HFFc6 (cell line): ENCODE results near the gene PEMT. TPM values are rescaled to one million over a fixed set of nuclear protein-coding genes. Genes with fewer than 3 reads are reported as not detected.
A peak's percentile ranks its signal among the peaks of the same experiment; 100 is the strongest.

Source experiments
- DNase-seq: peaks from one replicate; pipeline ENCODE4 v3.0.0-alpha.2; 2018
- H3K27ac Mint-ChIP-seq: 2 replicates; pipeline ENCODE4 v1.8.0; 2020; ENCODE audit warnings: mild to moderate bottlenecking, mixed read lengths
- H3K27me3 Mint-ChIP-seq: 2 replicates; pipeline ENCODE4 v1.8.0; 2021; ENCODE audit warnings: mild to moderate bottlenecking, moderate library complexity, mixed read lengths; ENCODE audit not compliant: insufficient read depth
- H3K36me3 Mint-ChIP-seq: 2 replicates; pipeline ENCODE4 v1.8.0; 2021; ENCODE audit warnings: low read depth, mixed read lengths
- H3K4me1 Mint-ChIP-seq: 2 replicates; pipeline ENCODE4 v1.8.0; 2020; ENCODE audit warnings: low read depth, mixed read lengths
- H3K4me3 Mint-ChIP-seq: 2 replicates; pipeline ENCODE4 v1.8.0; 2020; ENCODE audit warnings: mild to moderate bottlenecking, moderate library complexity, mixed read lengths
- H3K9me3 Mint-ChIP-seq: 2 replicates; pipeline ENCODE4 v1.8.0; 2020; ENCODE audit warnings: mild to moderate bottlenecking, mixed read lengths
- total RNA-seq, 6 experiments: library from RNA; stranded (reverse); fragmentation: NEBNext Ultra II Directional; extraction: Animal tissue kit (Norgen Biotek cat#: 25700); gene quantifications; 2 replicates in 1 of 6; 3 replicates in 5 of 6; pipeline ENCODE4 v1.2.3, GENCODE V29; 2021
- TF ChIP-seq, protein P1 (sequence below): fragments of 200-600 bp; sonication (generic); IDR thresholded peaks from 2 replicates; pipeline ENCODE4 v1.5.0; 2021; ENCODE audit warnings: antibody characterized with exemption, mild to moderate bottlenecking

PEMT gene
- total RNA-seq, 6 experiments from 2014 or later: 33.0 to 49.2 (median 44.0) TPM

DNA sequence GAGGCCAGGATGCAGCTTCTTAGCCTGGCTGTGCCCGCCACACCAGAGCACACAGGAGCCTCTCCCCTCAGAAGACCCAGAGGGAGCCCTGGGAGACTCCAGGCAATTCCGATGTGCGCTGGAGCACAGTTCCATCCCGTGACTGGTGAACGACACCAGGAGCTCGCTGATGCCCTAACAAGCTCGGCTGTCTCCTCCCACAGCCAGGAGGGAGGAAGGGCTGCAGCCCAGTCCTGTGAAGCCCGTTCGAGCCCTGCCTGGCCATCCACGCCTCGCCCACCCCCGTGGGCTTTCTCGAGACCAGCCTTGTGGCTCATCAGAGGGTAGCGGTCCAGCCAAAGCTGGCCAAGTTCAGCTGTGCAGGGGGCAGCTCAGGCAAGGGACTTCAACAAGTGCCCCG lies 73.5 kb downstream of the PEMT start:
- DNase-seq: no peak
- H3K27ac Mint-ChIP-seq: no peak overlapping the region
- H3K4me1 Mint-ChIP-seq: peaks cover 20% of the 10 kb centered on the region
- H3K27me3 Mint-ChIP-seq: no peaks in the 10 kb centered on the region
- TF ChIP-seq, protein P1, sequence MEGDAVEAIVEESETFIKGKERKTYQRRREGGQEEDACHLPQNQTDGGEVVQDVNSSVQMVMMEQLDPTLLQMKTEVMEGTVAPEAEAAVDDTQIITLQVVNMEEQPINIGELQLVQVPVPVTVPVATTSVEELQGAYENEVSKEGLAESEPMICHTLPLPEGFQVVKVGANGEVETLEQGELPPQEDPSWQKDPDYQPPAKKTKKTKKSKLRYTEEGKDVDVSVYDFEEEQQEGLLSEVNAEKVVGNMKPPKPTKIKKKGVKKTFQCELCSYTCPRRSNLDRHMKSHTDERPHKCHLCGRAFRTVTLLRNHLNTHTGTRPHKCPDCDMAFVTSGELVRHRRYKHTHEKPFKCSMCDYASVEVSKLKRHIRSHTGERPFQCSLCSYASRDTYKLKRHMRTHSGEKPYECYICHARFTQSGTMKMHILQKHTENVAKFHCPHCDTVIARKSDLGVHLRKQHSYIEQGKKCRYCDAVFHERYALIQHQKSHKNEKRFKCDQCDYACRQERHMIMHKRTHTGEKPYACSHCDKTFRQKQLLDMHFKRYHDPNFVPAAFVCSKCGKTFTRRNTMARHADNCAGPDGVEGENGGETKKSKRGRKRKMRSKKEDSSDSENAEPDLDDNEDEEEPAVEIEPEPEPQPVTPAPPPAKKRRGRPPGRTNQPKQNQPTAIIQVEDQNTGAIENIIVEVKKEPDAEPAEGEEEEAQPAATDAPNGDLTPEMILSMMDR: no peak
- H3K4me3 Mint-ChIP-seq: no peak overlapping the region
- no peaks in the 10 kb centered on the region for H3K36me3 Mint-ChIP-seq
- no peaks in the 10 kb centered on the region for H3K9me3 Mint-ChIP-seq

DNA sequence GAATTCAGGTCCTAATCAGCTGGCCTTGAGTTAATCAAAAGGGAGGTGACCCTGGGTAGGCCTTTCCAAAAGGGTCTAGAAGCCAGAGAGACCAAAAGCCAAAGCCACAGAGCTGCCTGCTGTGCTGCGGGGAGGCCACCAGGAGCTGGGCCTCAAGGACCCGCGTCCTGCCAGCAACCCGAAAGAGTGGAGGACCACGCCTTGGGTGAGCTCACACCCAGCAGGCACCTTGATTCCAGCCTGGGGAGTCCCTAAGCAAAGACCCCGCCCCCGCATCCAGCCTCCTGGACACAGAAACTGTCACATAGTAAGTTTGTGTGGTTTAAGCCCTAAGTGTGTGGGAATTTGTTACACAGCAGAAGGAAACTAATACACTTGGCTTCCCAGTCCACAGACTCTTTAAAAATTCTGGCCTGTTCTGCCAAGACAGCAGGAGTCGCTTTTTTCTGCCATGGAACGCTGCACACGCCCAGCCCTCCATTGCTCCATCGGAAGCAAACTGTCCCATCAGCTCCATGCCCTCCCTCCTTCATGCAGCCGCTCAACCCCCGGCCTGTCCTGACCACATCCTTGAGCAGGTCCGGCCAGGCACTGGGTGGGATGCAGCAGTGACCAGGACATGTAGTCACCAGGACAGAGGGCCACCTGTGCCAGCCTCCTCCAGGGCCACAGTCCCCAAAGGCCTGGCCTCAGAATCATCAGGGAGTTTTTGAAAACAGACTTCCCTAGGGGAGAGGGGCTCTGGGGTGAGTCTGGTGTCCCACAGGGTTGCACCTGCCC lies 74.4 kb downstream of the PEMT start:
- DNase-seq: no peak

DNA sequence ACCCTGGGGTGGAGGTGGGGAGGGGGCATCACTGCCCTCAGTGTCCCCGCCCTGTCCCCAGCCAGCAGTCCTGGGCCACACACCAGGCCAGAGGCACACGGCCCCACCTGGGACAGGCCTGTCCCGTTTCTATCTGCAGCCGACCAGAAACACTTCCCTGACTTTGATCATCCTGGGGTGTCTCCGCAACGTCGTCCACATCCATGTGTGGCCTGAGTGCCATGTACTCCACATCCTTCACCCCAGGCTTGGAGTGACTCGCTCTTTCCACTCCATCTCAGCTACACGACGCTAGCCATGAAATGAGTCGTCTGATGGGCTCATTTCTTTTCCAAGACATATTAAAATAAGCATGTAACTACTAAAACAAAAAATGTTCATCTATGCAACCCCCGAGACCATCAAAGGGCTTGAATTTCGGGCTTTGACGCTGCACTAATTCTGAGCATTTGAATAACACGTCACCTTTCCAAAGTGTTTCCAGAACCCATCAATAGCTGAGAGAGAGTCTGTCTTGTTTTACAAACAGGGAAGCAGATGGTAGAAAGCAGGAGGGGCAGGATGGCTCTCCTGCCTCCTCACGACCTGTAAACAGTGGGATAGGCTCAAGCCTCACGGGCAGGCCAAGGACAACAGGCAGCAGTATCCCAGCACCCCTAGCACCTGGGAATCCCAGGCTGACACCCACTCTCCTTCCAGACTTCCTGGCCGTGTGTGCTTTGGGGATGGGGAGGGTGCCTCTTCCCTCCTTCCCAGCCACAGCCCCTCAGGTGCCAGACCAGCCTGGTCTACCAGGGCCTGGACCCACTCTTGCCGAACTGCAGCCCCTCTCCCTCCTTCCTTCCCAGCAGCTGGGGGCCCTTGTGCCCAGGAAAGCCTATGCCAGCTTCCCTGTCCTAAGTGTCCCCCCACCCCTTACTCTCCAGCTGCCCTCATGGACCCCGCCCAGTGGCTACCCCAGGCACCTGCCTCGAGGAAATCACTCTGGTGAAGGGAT lies 75.3 kb downstream of the PEMT start:
- H3K36me3 Mint-ChIP-seq: no peaks in the 10 kb centered on the region
- H3K4me1 Mint-ChIP-seq: peaks cover 30% of the 10 kb centered on the region
- peaks cover 5% of the 10 kb centered on the region; the same call in 1 of the 2 replicates for H3K27me3 Mint-ChIP-seq
- H3K9me3 Mint-ChIP-seq: no peaks in the 10 kb centered on the region
- peak overlapping the region; percentile 36; the same call in 1 of the 2 replicates for H3K4me3 Mint-ChIP-seq
- H3K27ac Mint-ChIP-seq: peak overlapping the region; percentile 95
- TF ChIP-seq, protein P1: no peak
- peak; percentile 83 for DNase-seq

More for the DNA sequence above, 74.4 kb downstream of the PEMT start:
- no peaks in the 10 kb centered on the region for H3K9me3 Mint-ChIP-seq
- TF ChIP-seq, protein P1: peak; percentile 28
- no peak overlapping the region for H3K4me3 Mint-ChIP-seq
- H3K27me3 Mint-ChIP-seq: peaks cover 2% of the 10 kb centered on the region; the same call in 1 of the 2 replicates
- peak overlapping the region; percentile 95; the same call in 1 of the 2 replicates for H3K27ac Mint-ChIP-seq
- H3K36me3 Mint-ChIP-seq: no peaks in the 10 kb centered on the region
- H3K4me1 Mint-ChIP-seq: peaks cover 25% of the 10 kb centered on the region

DNA sequence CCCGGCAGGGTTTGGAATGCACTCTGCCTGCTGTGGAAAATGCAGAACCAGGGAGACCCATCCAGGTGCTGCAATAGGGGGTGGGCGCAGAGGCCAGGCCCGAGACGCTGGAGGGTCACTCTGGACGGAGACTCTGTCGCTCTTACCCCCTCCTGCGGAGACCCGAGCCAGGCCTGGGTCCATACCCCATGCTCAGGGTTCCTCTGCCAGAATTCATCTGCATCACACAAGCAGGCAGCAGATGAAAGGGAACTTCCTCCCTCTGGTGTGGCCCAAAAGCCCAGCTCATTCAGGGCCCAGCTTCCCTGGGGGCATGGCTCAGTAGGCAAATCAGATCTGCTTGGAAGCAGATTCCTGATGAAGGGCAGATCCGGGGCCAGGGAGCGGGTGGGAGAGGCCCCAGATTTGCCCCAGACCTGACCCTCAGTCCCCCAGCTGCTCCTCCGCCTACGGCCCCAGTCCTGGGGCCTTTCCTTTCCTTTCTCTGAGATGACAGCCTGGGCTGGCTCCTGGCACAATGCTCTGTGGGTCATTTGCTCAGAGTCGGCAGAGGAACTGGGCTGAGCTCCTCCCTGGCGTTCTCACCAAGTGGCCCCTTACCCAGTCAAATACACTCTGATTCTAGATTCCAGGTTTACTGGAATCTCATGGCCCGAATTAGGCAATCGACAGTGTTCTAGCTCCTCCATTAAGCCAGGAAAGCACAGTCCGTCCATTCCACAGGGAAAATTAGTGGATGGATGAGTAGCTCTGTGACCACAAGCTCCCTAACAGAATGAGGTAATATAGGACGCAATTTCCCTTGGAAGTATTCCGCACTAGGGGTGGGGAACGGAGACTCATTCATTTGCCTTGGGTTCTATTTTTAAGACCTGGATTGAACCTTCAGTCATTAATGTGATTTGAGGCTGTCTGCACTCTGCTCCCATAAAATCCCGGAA lies 76.2 kb downstream of the PEMT start:
- peak overlapping the region; percentile 95 for H3K27ac Mint-ChIP-seq
- no peaks in the 10 kb centered on the region for H3K9me3 Mint-ChIP-seq

More for the DNA sequence above, 76.2 kb downstream of the PEMT start:
- H3K4me1 Mint-ChIP-seq: peaks cover 30% of the 10 kb centered on the region
- peak overlapping the region; percentile 59; the same call in 1 of the 2 replicates for H3K4me3 Mint-ChIP-seq
- H3K36me3 Mint-ChIP-seq: no peaks in the 10 kb centered on the region
- TF ChIP-seq, protein P1: no peak
- peaks cover 7% of the 10 kb centered on the region for H3K27me3 Mint-ChIP-seq
- DNase-seq: peak; percentile 80
